GM23338 (cell line): ENCODE data around the gene SRGAP1. TPM values are rescaled to one million over a fixed set of nuclear protein-coding genes. Genes with fewer than 3 reads are reported as not detected.

Experiments
- ATAC-seq: fragments of 200-7000 bp; cut with Tn5 transposase; 3 replicates; pipeline ENCODE4 v1.9.1; 2020
- DNase-seq: peaks from one replicate; pipeline ENCODE4 v3.0.0-alpha.2; 2015; ENCODE audit warnings: low spot score
- H2AFZ ChIP-seq: fragments of 200-600 bp; sonication (generic); 2 replicates; pipeline ENCODE4 v1.8.0; 2016; ENCODE audit warnings: antibody characterized with exemption, mild to moderate bottlenecking, moderate library complexity
- H3F3A ChIP-seq: fragments of 200-600 bp; sonication (generic); replicated peaks from 2 replicates; pipeline ENCODE4 v1.8.0; 2017; ENCODE audit warnings: antibody characterized with exemption, mixed run types, low read depth
- H3K27ac ChIP-seq: fragments of 200-600 bp; sonication (generic); 2 replicates; pipeline ENCODE4 v1.6.1; 2016; ENCODE audit warnings: low read depth
- H3K27me3 ChIP-seq: fragments of 200-600 bp; sonication (generic); 2 replicates; pipeline ENCODE4 v1.8.0; 2016; ENCODE audit warnings: mild to moderate bottlenecking, mixed run types, moderate library complexity; ENCODE audit not compliant: insufficient read depth
- H3K36me3 ChIP-seq: fragments of 200-600 bp; sonication (generic); 2 replicates; pipeline ENCODE4 v1.8.0; 2016; ENCODE audit warnings: mild to moderate bottlenecking; ENCODE audit not compliant: insufficient read depth
- H3K4me1 ChIP-seq: fragments of 200-600 bp; sonication (generic); 2 replicates; pipeline ENCODE4 v1.8.0; 2016; ENCODE audit warnings: mild to moderate bottlenecking, moderate library complexity; ENCODE audit not compliant: insufficient read depth
- H3K4me2 ChIP-seq: fragments of 200-600 bp; sonication (generic); 2 replicates; pipeline ENCODE4 v1.7.1; 2017; ENCODE audit warnings: mixed run types
- H3K4me3 ChIP-seq: fragments of 200-600 bp; sonication (generic); 2 replicates; pipeline ENCODE4 v1.6.1; 2016; ENCODE audit warnings: mixed run types
- H3K79me2 ChIP-seq: fragments of 200-600 bp; sonication (generic); replicated peaks from 2 replicates; pipeline ENCODE4 v1.8.0; 2017; ENCODE audit warnings: mild to moderate bottlenecking; ENCODE audit not compliant: insufficient read depth
- H3K9me2 ChIP-seq: fragments of 200-600 bp; sonication (generic); 2 replicates; pipeline ENCODE4 v1.8.0; 2017; ENCODE audit not compliant: insufficient read depth
- H4K20me1 ChIP-seq: fragments of 200-600 bp; sonication (generic); replicated peaks from 2 replicates; pipeline ENCODE4 v1.8.0; 2017; ENCODE audit warnings: mild to moderate bottlenecking; ENCODE audit not compliant: insufficient read depth
- H3K27ac Mint-ChIP-seq: 2 replicates; pipeline ENCODE4 v1.8.0; 2020; ENCODE audit warnings: inconsistent platforms, mild to moderate bottlenecking, moderate library complexity, mixed read lengths
- H3K27me3 Mint-ChIP-seq: 3 replicates; pipeline ENCODE4 v1.8.0; 2022; ENCODE audit warnings: low read depth, mild to moderate bottlenecking, moderate library complexity, mixed read lengths, inconsistent platforms; ENCODE audit not compliant: insufficient read depth, poor library complexity
- H3K36me3 Mint-ChIP-seq: 3 replicates; pipeline ENCODE4 v1.8.0; 2021; ENCODE audit warnings: low read depth, mild to moderate bottlenecking, inconsistent platforms, moderate library complexity, mixed read lengths
- H3K4me1 Mint-ChIP-seq: 3 replicates; pipeline ENCODE4 v1.8.0; 2020; ENCODE audit warnings: mild to moderate bottlenecking, inconsistent platforms, mixed read lengths
- H3K4me3 Mint-ChIP-seq: 3 replicates; pipeline ENCODE4 v1.8.0; 2021; ENCODE audit warnings: moderate library complexity, mild to moderate bottlenecking, inconsistent platforms, mixed read lengths
- H3K9me3 Mint-ChIP-seq: 3 replicates; pipeline ENCODE4 v1.8.0; 2020; ENCODE audit warnings: moderate library complexity, mild to moderate bottlenecking, inconsistent platforms, mixed read lengths
- CREB1 ChIP-seq: fragments of 250-450 bp; sonication (Bioruptor Pico); IDR thresholded peaks from 2 replicates; pipeline ENCODE4 v1.5.0; 2020; ENCODE audit warnings: low read depth, mild to moderate bottlenecking, moderate library complexity
- EZH2 ChIP-seq: fragments of 200-600 bp; sonication (generic); IDR thresholded peaks from one replicate; pipeline ENCODE4 v1.8.0; 2017; ENCODE audit warnings: antibody characterized with exemption, mild to moderate bottlenecking, low read depth; ENCODE audit not compliant: unreplicated experiment
- EZH2phosphoT487 ChIP-seq: fragments of 200-600 bp; sonication (generic); IDR thresholded peaks from one replicate; pipeline ENCODE4 v1.8.1; 2018; ENCODE audit warnings: antibody characterized with exemption; ENCODE audit not compliant: unreplicated experiment
- NANOG ChIP-seq: IDR thresholded peaks from 2 replicates; pipeline ENCODE4 v1.6.1; 2016; ENCODE audit warnings: antibody characterized with exemption, borderline replicate concordance
- polyA plus RNA-seq: library from polyadenylated mRNA; unstranded; fragments of >200 nt; fragmentation: Nextera tagmentation; extraction: Ambion mirVana; gene quantifications from 2 replicates; pipeline ENCODE4 v1.2.1, GENCODE V29; 2016
- total RNA-seq: library from RNA; depleted of rRNA; stranded (reverse); fragments of >200 nt; shearing (Covaris generic); gene quantifications from 2 replicates; pipeline ENCODE4 v1.2.3, GENCODE V29; 2014
- TF ChIP-seq, protein P1 (sequence below): fragments of 250-450 bp; sonication (Bioruptor Pico); IDR thresholded peaks from 2 replicates; pipeline ENCODE4 v1.5.0; 2020; ENCODE audit warnings: mild to moderate bottlenecking, moderate library complexity
- TF ChIP-seq, protein P2 (sequence below): IDR thresholded peaks from one replicate; pipeline ENCODE4 v1.6.1; 2018; ENCODE audit warnings: antibody characterized with exemption; ENCODE audit not compliant: unreplicated experiment

The SRGAP1 gene
- total and polyA plus RNA-seq, 2 experiments from 2014 or later, result 6.1 to 8.1 TPM

DNA sequence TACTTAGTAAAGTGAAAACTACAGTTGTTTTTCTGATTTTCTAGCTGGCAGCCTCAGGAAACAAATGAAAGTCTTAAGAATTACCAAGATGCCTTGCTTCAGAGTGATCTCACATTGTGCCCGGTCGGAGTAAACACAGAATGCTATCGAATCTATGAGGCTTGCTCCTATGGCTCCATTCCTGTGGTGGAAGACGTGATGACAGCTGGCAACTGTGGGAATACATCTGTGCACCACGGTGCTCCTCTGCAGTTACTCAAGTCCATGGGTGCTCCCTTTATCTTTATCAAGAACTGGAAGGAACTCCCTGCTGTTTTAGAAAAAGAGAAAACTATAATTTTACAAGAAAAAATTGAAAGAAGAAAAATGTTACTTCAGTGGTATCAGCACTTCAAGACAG lies 35.9 kb upstream of the SRGAP1 start (continued):
- TF ChIP-seq, protein P1, sequence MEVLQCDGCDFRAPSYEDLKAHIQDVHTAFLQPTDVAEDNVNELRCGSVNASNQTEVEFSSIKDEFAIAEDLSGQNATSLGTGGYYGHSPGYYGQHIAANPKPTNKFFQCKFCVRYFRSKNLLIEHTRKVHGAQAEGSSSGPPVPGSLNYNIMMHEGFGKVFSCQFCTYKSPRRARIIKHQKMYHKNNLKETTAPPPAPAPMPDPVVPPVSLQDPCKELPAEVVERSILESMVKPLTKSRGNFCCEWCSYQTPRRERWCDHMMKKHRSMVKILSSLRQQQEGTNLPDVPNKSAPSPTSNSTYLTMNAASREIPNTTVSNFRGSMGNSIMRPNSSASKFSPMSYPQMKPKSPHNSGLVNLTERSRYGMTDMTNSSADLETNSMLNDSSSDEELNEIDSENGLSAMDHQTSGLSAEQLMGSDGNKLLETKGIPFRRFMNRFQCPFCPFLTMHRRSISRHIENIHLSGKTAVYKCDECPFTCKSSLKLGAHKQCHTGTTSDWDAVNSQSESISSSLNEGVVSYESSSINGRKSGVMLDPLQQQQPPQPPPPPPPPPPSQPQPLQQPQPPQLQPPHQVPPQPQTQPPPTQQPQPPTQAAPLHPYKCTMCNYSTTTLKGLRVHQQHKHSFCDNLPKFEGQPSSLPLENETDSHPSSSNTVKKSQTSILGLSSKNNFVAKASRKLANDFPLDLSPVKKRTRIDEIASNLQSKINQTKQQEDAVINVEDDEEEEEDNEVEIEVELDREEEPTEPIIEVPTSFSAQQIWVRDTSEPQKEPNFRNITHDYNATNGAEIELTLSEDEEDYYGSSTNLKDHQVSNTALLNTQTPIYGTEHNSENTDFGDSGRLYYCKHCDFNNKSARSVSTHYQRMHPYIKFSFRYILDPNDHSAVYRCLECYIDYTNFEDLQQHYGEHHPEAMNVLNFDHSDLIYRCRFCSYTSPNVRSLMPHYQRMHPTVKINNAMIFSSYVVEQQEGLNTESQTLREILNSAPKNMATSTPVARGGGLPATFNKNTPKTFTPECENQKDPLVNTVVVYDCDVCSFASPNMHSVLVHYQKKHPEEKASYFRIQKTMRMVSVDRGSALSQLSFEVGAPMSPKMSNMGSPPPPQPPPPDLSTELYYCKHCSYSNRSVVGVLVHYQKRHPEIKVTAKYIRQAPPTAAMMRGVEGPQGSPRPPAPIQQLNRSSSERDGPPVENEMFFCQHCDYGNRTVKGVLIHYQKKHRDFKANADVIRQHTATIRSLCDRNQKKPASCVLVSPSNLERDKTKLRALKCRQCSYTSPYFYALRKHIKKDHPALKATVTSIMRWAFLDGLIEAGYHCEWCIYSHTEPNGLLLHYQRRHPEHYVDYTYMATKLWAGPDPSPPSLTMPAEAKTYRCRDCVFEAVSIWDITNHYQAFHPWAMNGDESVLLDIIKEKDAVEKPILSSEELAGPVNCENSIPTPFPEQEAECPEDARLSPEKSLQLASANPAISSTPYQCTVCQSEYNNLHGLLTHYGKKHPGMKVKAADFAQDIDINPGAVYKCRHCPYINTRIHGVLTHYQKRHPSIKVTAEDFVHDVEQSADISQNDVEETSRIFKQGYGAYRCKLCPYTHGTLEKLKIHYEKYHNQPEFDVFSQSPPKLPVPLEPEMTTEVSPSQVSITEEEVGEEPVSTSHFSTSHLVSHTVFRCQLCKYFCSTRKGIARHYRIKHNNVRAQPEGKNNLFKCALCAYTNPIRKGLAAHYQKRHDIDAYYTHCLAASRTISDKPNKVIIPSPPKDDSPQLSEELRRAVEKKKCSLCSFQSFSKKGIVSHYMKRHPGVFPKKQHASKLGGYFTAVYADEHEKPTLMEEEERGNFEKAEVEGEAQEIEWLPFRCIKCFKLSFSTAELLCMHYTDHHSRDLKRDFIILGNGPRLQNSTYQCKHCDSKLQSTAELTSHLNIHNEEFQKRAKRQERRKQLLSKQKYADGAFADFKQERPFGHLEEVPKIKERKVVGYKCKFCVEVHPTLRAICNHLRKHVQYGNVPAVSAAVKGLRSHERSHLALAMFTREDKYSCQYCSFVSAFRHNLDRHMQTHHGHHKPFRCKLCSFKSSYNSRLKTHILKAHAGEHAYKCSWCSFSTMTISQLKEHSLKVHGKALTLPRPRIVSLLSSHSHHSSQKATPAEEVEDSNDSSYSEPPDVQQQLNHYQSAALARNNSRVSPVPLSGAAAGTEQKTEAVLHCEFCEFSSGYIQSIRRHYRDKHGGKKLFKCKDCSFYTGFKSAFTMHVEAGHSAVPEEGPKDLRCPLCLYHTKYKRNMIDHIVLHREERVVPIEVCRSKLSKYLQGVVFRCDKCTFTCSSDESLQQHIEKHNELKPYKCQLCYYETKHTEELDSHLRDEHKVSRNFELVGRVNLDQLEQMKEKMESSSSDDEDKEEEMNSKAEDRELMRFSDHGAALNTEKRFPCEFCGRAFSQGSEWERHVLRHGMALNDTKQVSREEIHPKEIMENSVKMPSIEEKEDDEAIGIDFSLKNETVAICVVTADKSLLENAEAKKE (CRISPR knock-in tag), result no peak
- TF ChIP-seq CREB1 (CRISPR knock-in tag) (no peak), EZH2phosphoT487 (no peak), NANOG (no peak), EZH2 (no peak)
- TF ChIP-seq, protein P2, sequence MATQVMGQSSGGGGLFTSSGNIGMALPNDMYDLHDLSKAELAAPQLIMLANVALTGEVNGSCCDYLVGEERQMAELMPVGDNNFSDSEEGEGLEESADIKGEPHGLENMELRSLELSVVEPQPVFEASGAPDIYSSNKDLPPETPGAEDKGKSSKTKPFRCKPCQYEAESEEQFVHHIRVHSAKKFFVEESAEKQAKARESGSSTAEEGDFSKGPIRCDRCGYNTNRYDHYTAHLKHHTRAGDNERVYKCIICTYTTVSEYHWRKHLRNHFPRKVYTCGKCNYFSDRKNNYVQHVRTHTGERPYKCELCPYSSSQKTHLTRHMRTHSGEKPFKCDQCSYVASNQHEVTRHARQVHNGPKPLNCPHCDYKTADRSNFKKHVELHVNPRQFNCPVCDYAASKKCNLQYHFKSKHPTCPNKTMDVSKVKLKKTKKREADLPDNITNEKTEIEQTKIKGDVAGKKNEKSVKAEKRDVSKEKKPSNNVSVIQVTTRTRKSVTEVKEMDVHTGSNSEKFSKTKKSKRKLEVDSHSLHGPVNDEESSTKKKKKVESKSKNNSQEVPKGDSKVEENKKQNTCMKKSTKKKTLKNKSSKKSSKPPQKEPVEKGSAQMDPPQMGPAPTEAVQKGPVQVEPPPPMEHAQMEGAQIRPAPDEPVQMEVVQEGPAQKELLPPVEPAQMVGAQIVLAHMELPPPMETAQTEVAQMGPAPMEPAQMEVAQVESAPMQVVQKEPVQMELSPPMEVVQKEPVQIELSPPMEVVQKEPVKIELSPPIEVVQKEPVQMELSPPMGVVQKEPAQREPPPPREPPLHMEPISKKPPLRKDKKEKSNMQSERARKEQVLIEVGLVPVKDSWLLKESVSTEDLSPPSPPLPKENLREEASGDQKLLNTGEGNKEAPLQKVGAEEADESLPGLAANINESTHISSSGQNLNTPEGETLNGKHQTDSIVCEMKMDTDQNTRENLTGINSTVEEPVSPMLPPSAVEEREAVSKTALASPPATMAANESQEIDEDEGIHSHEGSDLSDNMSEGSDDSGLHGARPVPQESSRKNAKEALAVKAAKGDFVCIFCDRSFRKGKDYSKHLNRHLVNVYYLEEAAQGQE, result no peak

DNA sequence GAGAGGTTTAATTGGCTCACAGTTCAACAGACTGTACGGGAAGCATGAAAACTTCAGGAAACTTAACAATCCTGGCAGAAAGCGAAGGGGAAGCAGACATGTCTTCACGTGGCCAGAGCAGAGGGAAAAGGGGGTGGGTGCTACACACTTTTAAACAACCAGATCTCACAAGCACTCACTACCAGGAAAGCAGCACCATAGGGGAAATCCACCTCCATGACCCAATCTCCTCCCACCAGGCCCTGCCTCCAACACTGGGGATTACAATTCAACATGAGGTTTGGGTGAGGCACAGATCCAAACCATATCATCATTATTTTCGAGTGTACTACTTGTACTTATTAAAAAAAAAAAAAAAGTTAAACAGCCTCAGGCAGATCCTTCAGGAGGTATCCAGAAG lies 34.9 kb upstream of the SRGAP1 start:
- no peak overlapping the region for H3K27ac ChIP-seq
- H2AFZ ChIP-seq, result no peak overlapping the region
- H3K27me3 Mint-ChIP-seq, result no peaks in the 10 kb centered on the region
- 0 out of 2 replicates have a peak, but pooled peaks cover 3% of the 10 kb centered on the region for H3K36me3 ChIP-seq
- H3K79me2 ChIP-seq, result no peaks in the 10 kb centered on the region
- no peaks in the 10 kb centered on the region for H3K27me3 ChIP-seq
- no peaks in the 10 kb centered on the region for H3K4me1 Mint-ChIP-seq
- H3K4me1 ChIP-seq, result no peaks in the 10 kb centered on the region
- no peaks in the 10 kb centered on the region for H3F3A ChIP-seq
- no peak overlapping the region for H3K4me2 ChIP-seq
- no peaks in the 10 kb centered on the region for H3K9me3 Mint-ChIP-seq
- no peak overlapping the region for H3K27ac Mint-ChIP-seq
- DNase-seq (no peak), ATAC-seq (no peak)
- no peak overlapping the region for H3K4me3 ChIP-seq
- H3K4me3 Mint-ChIP-seq, result no peak overlapping the region
- H3K9me2 ChIP-seq, result no peaks in the 10 kb centered on the region
- H3K36me3 Mint-ChIP-seq, result no peaks in the 10 kb centered on the region; the same call in 2 of the 3 replicates
- 0 out of 2 replicates have a peak, but pooled peaks cover 4% of the 10 kb centered on the region for H4K20me1 ChIP-seq
- TF ChIP-seq, protein P1 (CRISPR knock-in tag), result no peak
